Measurements from ENCODE around the gene STXBP1. TPM values are rescaled to one million over a fixed set of nuclear protein-coding genes. Genes with fewer than 3 reads are reported as not detected.

The STXBP1 gene
- total and polyA plus RNA-seq, 2 of the 8 experiments (the other 6 are each of a cell fraction or from before 2014, with no cell fraction given) = 11.5 to 60.9 TPM

GRCh38 chr9:127595611-127596010 is 16.5 kb upstream of the STXBP1 start (continued):
- TF ChIP-seq USF2 (IDR thresholded peaks at IDR 0.05; ENCODE audit: low read length) (no peak), SP1 (IDR thresholded peaks at IDR 0.05; ENCODE audit: low read depth, low read length) (no peak), POLR2A (IDR thresholded peaks at IDR 0.05; ENCODE audit: control extremely low read depth in 1 of 2, low read depth in 2 of 2, low read length in 2 of 2) (no peak), SRF (IDR thresholded peaks at IDR 0.05; ENCODE audit: low read depth, low read length) (no peak), CTBP2 (IDR thresholded peaks at IDR 0.05; ENCODE audit: borderline replicate concordance, insufficient read depth, insufficient read length, low read length) (no peak), KDM5A (IDR thresholded peaks at IDR 0.05; ENCODE audit: low read length) (no peak)
